Adrenal gland (tissue), 12 donors: ENCODE results near the gene NDUFAF4. TPM values are rescaled to one million over a fixed set of nuclear protein-coding genes. Genes with fewer than 3 reads are reported as not detected.
"Not testable (repeated sequence)": the region's sequence is repeated elsewhere in the genome, so short reads cannot be mapped to it uniquely, and the experiment has no call there.

Source experiments
- DNase-seq, 7 donors: peaks; one replicate each; pipeline ENCODE4 v3.0.0-alpha.2; 2019 to 2020
- H3K27ac ChIP-seq, 5 donors: fragments of 200-600 bp; sonication (generic) in 4 of 5; 1 replicate in 3 of 5; 2 replicates in 2 of 5; pipeline versions ENCODE4 v1.5.1 to v1.8.0; 2016 to 2020; ENCODE audit warnings: mild to moderate bottlenecking in 1 of 5
- H3K27me3 ChIP-seq: fragments of 200-600 bp; 2 replicates; pipeline ENCODE4 v1.8.0; 2021
- H3K36me3 ChIP-seq, 2 donors: fragments of 200-600 bp; replicated peaks in 1 of 2; 1 replicate in 1 of 2; 2 replicates in 1 of 2; pipeline versions ENCODE4 v1.5.1 to v1.8.0; 2018 to 2022
- H3K4me1 ChIP-seq, 2 donors: fragments of 200-600 bp; replicated peaks in 1 of 2; 1 replicate in 1 of 2; 2 replicates in 1 of 2; pipeline versions ENCODE4 v1.5.1 to v1.8.0; 2018 to 2021
- H3K4me3 ChIP-seq, 4 donors: fragments of 200-600 bp; sonication (generic) in 3 of 4; one replicate each; pipeline ENCODE4 v1.5.1; 2016 to 2018
- H3K9me3 ChIP-seq, 3 donors: fragments of 200-600 bp; sonication (generic) in 1 of 3; replicated peaks in 1 of 3; 1 replicate in 2 of 3; 2 replicates in 1 of 3; pipeline versions ENCODE4 v1.5.1 to v1.8.0; 2016 to 2021
- POLR2A ChIP-seq, 2 donors: fragments of 450-650 bp; IDR thresholded peaks; one replicate each; pipeline ENCODE4 v1.6.1; 2017; ENCODE audit warnings: antibody characterized with exemption in 2 of 2, mild to moderate bottlenecking in 2 of 2, moderate library complexity in 1 of 2
- WGBS, 4 donors: extraction: QIAGEN DNeasy Blood & Tissue Kit in 2 of 4; methylation state at CpG; one replicate each; pipeline versions ENCODE4 v1.1.5 to v1.1.7; 2013 to 2017; 5-methylcytosine and 5-hydroxymethylcytosine counted together
- intact Hi-C, 2 donors: fragments of 100-400 bp; cut with DNase I; formaldehyde crosslinking; loops; one replicate each; pipeline versions ENCODE4 v1.14.1 to v1.15.0; 2022 to 2023
- polyA plus RNA-seq, 3 donors: library from polyadenylated mRNA; stranded (reverse); fragments of 200-250 nt in 2 of 3; fragments of 350-450 nt in 1 of 3; fragmentation: Illumina TruSeq in 1 of 3; extraction: RNeasy Lipid Tissue Mini Kit (QIAGEN cat#74804) in 1 of 3; gene quantifications; one replicate each; pipeline ENCODE4 v1.2.3, GENCODE V29; 2013 to 2014
- total RNA-seq, 9 donors: library from RNA; depleted of rRNA in 4 of 9; stranded (reverse); fragments of >200 nt in 4 of 9; fragments of 120-200 nt in 1 of 9; fragmentation: NEBNext Ultra II Directional in 1 of 9; extraction: Animal tissue kit (Norgen Biotek cat#: 25700) in 1 of 9; gene quantifications; one replicate each; pipeline versions ENCODE4 v1.1.0 to v1.2.4, GENCODE V29; 2013 to 2023
- TF ChIP-seq, protein P1 (sequence below), 6 experiments: fragments of 450-650 bp in 4 of 6; fragments of 200-600 bp in 2 of 6; sonication (generic) in 1 of 6; IDR thresholded peaks; 1 replicate in 5 of 6; 2 replicates in 1 of 6; pipeline versions ENCODE4 v1.5.1 to v1.8.0; 2016 to 2021; ENCODE audit warnings: antibody characterized with exemption in 6 of 6, mild to moderate bottlenecking in 2 of 6, moderate library complexity in 1 of 6
- donor health status: healthy with polysubstance abuse.
- donor health status: Bipolar disorder and iron deficiency.
- donor health status: DM: yes; HTN: yes; CAD: no.
- donor health status: DM: no; HTN: no; CAD: no.
- donor health status: DM: no; HTN: no; CAD: no.
- donor health status: DM: yes; HTN: yes; CAD: no.

The NDUFAF4 gene
- total and polyA plus RNA-seq, 12 donors, result 11.4 to 73.5 (median 28.5) TPM

DNA sequence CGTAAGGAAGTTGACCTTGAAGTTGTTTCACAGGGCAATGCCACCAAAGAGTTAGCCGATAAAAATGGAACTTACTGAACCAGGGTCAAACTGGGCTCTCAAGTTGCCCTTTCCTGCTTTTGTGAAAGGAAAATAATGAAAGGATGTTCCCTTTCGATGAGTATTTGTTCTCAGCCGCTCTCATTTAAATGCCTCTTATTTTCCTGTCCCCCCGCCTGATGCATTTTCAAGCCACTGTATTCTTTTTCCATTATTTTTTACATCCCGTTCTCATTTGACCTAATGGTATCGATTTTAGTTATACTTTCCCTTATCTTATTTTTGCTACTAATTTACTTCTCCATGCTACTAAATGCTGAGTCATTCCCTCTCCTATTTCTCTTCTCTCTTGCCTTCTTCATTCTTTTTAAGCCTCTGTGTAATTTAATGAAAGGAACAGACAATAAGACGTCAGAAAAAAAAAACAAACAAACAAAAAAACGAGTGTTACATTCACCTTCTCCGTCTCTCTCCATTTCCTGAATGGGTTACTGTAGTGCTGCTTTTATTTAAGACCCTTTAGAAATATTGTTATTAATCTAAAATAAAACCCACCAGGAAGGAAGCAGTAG is 655 bp upstream of the NDUFAF4 start:
- Histone ChIP-seq H3K4me3 (peak overlapping the region; percentile 48 to 91 (median 86)), H3K4me1 (peaks cover 17 to 26% of the 10 kb centered on the region in 2 donors), H3K27ac (peak overlapping the region; percentile 86 to 98 (median 88)), H3K9me3 (peaks cover 0 to 4% (median 0%) of the 10 kb centered on the region in 3 donors), H3K36me3 (peaks cover 0 to 11% of the 10 kb centered on the region in 2 donors), H3K27me3 (peaks cover 1% of the 10 kb centered on the region)
- TF ChIP-seq POLR2A (IDR thresholded peaks at IDR 0.05), result no peak
- TF ChIP-seq, protein P1, sequence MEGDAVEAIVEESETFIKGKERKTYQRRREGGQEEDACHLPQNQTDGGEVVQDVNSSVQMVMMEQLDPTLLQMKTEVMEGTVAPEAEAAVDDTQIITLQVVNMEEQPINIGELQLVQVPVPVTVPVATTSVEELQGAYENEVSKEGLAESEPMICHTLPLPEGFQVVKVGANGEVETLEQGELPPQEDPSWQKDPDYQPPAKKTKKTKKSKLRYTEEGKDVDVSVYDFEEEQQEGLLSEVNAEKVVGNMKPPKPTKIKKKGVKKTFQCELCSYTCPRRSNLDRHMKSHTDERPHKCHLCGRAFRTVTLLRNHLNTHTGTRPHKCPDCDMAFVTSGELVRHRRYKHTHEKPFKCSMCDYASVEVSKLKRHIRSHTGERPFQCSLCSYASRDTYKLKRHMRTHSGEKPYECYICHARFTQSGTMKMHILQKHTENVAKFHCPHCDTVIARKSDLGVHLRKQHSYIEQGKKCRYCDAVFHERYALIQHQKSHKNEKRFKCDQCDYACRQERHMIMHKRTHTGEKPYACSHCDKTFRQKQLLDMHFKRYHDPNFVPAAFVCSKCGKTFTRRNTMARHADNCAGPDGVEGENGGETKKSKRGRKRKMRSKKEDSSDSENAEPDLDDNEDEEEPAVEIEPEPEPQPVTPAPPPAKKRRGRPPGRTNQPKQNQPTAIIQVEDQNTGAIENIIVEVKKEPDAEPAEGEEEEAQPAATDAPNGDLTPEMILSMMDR (IDR thresholded peaks at IDR 0.05), result no peak
- intact Hi-C loops, result loop anchor here in 1 of 2 donors (5.0 kb wide), 1 partner anchor 271 kb away; no protein-coding TSS in a partner anchor
- WGBS, 4 donors, result 0 to 2% (median 0%) methylated on average over 10 of the region's 10 CpGs
- no peak for DNase-seq

DNA sequence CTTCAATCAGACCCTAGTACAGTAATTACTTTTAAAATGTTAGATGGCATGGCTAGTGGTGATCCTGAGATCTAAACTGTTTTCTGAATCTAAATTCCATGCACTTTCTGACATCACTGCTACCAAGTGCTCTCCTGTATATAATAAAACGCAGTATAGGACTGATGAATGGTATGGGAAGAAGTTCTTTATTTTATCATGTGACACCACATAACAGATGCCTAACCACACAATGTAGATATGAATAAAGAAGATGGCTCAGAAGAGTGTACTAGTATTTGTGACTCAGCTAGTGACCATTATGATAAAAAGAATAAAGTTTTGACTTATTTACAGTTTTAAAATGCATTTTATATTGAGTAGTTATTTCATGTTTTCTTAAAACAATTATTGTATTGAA is 8.5 kb downstream of the NDUFAF4 start:
- WGBS, 4 donors, result 0 to 72% (median 30%) methylated on average over 1 of the region's 1 CpG
- Histone ChIP-seq H3K27ac (no peak overlapping the region), H3K4me3 (no peak overlapping the region), H3K9me3 (peaks cover 0 to 4% (median 0%) of the 10 kb centered on the region in 3 donors), H3K36me3 (peaks cover 0 to 38% of the 10 kb centered on the region in 2 donors), H3K27me3 (no peaks in the 10 kb centered on the region), H3K4me1 (no peaks in the 10 kb centered on the region)
- intact Hi-C loops, result no loop called here
- DNase-seq, result no peak
- TF ChIP-seq POLR2A (IDR thresholded peaks at IDR 0.05), result no peak
- TF ChIP-seq, protein P1 (IDR thresholded peaks at IDR 0.05), result no peak

DNA sequence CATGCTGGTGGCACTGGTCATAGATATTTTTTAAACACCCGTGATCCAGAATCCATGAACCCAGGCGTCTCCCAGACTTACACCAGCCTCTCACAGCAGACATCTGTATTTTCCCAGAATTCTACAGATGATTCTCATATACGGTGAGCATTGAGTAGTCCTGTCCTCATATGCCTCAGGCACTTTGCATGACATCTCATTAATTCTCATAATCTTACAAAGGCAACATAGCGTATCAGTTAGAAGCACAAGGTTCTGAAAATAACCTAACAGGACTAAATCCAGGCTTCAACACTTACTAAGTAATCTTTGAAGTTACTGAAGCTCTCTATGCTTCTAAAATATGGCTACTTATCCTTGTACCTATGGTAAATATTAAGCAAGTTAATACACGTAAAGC is 8.9 kb downstream of the NDUFAF4 start:
- TF ChIP-seq, protein P1 (IDR thresholded peaks at IDR 0.05), result no peak
- no peak for TF ChIP-seq POLR2A (IDR thresholded peaks at IDR 0.05)
- H3K36me3 ChIP-seq, result peaks cover 0 to 34% of the 10 kb centered on the region in 2 donors
- no peak for DNase-seq
- H3K27me3 ChIP-seq, result no peaks in the 10 kb centered on the region
- H3K4me3 ChIP-seq, result no peak overlapping the region
- H3K9me3 ChIP-seq, result peaks cover 0 to 4% (median 0%) of the 10 kb centered on the region in 3 donors
- H3K4me1 ChIP-seq, result no peaks in the 10 kb centered on the region
- no peak overlapping the region for H3K27ac ChIP-seq
- 76 to 91% (median 89%) methylated on average over 5 of the region's 5 CpGs for WGBS, 4 donors
- intact Hi-C loops, result no loop called here

DNA sequence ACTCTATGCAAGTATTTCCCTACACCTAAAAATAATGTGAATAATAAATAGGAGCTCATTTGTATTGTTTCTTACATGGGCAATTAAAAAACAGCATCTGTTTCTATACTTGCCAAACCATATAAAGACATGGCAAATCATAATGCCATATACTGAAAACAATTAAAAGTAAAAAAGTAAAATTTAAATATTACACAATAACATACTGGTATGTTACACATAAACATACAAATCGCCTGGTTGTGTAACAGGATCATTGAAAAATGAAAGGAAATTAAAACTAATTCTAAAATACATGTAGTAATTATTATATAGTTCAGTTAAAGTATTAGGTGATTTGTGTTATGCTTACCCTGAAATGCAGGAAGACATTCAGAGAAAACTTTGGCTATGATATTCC is 11.2 kb downstream of the NDUFAF4 start:
- Histone ChIP-seq H3K4me1 (no peaks in the 10 kb centered on the region), H3K36me3 (peaks cover 0 to 15% of the 10 kb centered on the region in 2 donors), H3K4me3 (no peak overlapping the region), H3K27me3 (no peaks in the 10 kb centered on the region), H3K27ac (no peak overlapping the region), H3K9me3 (no peaks in the 10 kb centered on the region)
- intact Hi-C loops, result no loop called here
- TF ChIP-seq POLR2A (IDR thresholded peaks at IDR 0.05), result no peak
- DNase-seq, result no peak
- WGBS, 4 donors, result 65 to 98% (median 84%) methylated on average over 1 of the region's 1 CpG

DNA sequence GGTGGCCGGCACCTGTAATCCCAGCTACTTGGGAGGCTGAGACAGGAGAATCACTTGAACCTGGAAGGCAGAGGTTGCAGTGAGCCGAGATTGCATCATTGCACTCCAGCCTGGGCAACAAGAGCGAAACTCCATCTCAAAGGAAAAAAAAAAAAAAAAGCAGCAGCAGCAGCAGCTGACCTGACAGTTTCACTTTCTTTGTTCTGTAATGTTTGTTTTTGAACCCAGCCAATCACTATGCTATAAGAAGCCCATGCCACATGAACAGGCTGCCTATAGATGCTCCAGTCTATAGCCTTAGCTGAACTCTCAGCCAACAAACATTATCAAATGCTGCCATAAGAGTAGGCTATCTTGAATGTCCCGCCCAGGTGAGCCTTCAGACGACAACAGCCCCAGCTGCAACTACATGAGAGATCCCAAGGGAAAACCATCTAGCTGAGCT is 12.5 kb downstream of the NDUFAF4 start:
- H3K9me3 ChIP-seq, intact Hi-C loops, H3K4me1 ChIP-seq, H3K27ac ChIP-seq, H3K36me3 ChIP-seq, DNase-seq, H3K27me3 ChIP-seq, H3K4me3 ChIP-seq: not testable (repeated sequence)
- 69 to 90% (median 79%) methylated on average over 5 of the region's 5 CpGs for WGBS, 4 donors
